HepG2 (cell line): ENCODE data around the gene MNAT1. TPM values are rescaled to one million over a fixed set of nuclear protein-coding genes. Genes with fewer than 3 reads are reported as not detected.

Source experiments
- BORCS8-MEF2B ChIP-seq: sonication (generic); formaldehyde crosslinking; IDR thresholded peaks from 2 replicates; pipeline ENCODE4 v1.8.0; 2022; ENCODE audit warnings: mild to moderate bottlenecking, missing genetic modification reagents
- DNMT3B ChIP-seq: conservative IDR thresholded peaks from 2 replicates; pipeline ENCODE4 v1.6.1; 2016; ENCODE audit warnings: missing biosample characterization, control low read depth
- GABPB1 ChIP-seq: IDR thresholded peaks from 2 replicates; pipeline ENCODE4 v1.6.1; 2016; ENCODE audit warnings: mild to moderate bottlenecking, missing genetic modification reagents, moderate library complexity, missing compliant biosample characterization
- HNRNPL ChIP-seq: fragments of 200-400 bp; formaldehyde crosslinking; IDR thresholded peaks from 2 replicates; pipeline ENCODE4 v1.6.1; 2017; ENCODE audit warnings: mild to moderate bottlenecking, low read depth, low read length
- KLF16 ChIP-seq, 2 experiments: sonication (generic) in 1 of 2; formaldehyde crosslinking in 1 of 2; IDR thresholded peaks; 2 replicates each; pipeline versions ENCODE4 v1.6.1 to v1.8.0; 2016 to 2023; ENCODE audit warnings: missing genetic modification reagents in 2 of 2, missing compliant biosample characterization in 1 of 2
- NCOA1 ChIP-seq: sonication (generic); formaldehyde crosslinking; IDR thresholded peaks from 2 replicates; pipeline ENCODE4 v1.9.0; 2021; ENCODE audit warnings: missing genetic modification reagents
- NFE2L2 ChIP-seq: fragments of 150-350 bp; IDR thresholded peaks from 2 replicates; pipeline ENCODE4 v1.6.1; 2014; ENCODE audit warnings: low read length
- NFKB2 ChIP-seq: sonication (generic); formaldehyde crosslinking; IDR thresholded peaks from 2 replicates; pipeline ENCODE4 v1.4.0; 2020; ENCODE audit warnings: missing genetic modification reagents, borderline replicate concordance
- NFRKB ChIP-seq: fragments of 450-650 bp; IDR thresholded peaks from 2 replicates; pipeline ENCODE4 v1.6.1; 2017
- NFYB ChIP-seq: sonication (generic); formaldehyde crosslinking; IDR thresholded peaks from 2 replicates; pipeline ENCODE4 v1.4.0; 2020; ENCODE audit warnings: missing genetic modification reagents
- NR2F1 ChIP-seq, 2 experiments: fragments of 450-650 bp in 1 of 2; formaldehyde crosslinking in 1 of 2; IDR thresholded peaks; 2 replicates each; pipeline versions ENCODE4 v1.5.0 to v1.6.1; 2016 to 2020; ENCODE audit warnings: mild to moderate bottlenecking in 1 of 2, missing compliant biosample characterization in 1 of 2, missing genetic modification reagents in 1 of 2, moderate library complexity in 1 of 2
- ZFP36L1 ChIP-seq: sonication (generic); formaldehyde crosslinking; IDR thresholded peaks from 2 replicates; pipeline ENCODE4 v1.8.0; 2022; ENCODE audit warnings: mild to moderate bottlenecking, missing genetic modification reagents, moderate library complexity
- ZNF263 ChIP-seq: sonication (generic); formaldehyde crosslinking; IDR thresholded peaks from 2 replicates; pipeline ENCODE4 v1.4.0; 2020; ENCODE audit warnings: missing genetic modification reagents
- ZNF431 ChIP-seq: sonication (generic); formaldehyde crosslinking; IDR thresholded peaks from 2 replicates; pipeline ENCODE4 v1.9.0; 2022; ENCODE audit warnings: missing genetic modification reagents, low read depth, mild to moderate bottlenecking, borderline replicate concordance
- ZNF772 ChIP-seq: sonication (generic); formaldehyde crosslinking; IDR thresholded peaks from 2 replicates; pipeline ENCODE4 v1.5.0; 2020; ENCODE audit warnings: mild to moderate bottlenecking, missing genetic modification reagents
- polyA plus RNA-seq, 8 experiments: library from polyadenylated mRNA; depleted of rRNA in 3 of 8; stranded (reverse) in 7 of 8; unstranded in 1 of 8; fragments of >200 nt; fragmentation: Illumina TruSeq in 4 of 8; extraction: Trizol in 4 of 8; gene quantifications; 2 replicates each; pipeline versions ENCODE4 v1.2.1 to v1.2.3, GENCODE V29; 2011 to 2016; ENCODE audit warnings: low read depth in 4 of 8, missing spikeins in 1 of 8, mixed read lengths in 1 of 8; ENCODE audit not compliant: insufficient read depth in 1 of 8
- total RNA-seq, 5 experiments: library from RNA; depleted of rRNA; stranded (reverse); fragments of >200 nt; fragmentation: Illumina TruSeq; extraction: Trizol; gene quantifications; 2 replicates each; pipeline ENCODE4 v1.2.3, GENCODE V29; 2016; ENCODE audit warnings: low read depth in 1 of 5
- TF ChIP-seq, protein P1 (sequence below): sonication (generic); formaldehyde crosslinking; IDR thresholded peaks from 2 replicates; pipeline ENCODE4 v1.4.0; 2020; ENCODE audit warnings: missing genetic modification reagents
- TF ChIP-seq, protein P2 (sequence below): IDR thresholded peaks from 2 replicates; pipeline ENCODE4 v1.6.1; 2016; ENCODE audit warnings: missing compliant biosample characterization, missing genetic modification reagents, borderline replicate concordance
- TF ChIP-seq, protein P3 (sequence below): IDR thresholded peaks from 2 replicates; pipeline ENCODE4 v1.4.0; 2020; ENCODE audit warnings: mild to moderate bottlenecking, missing genetic modification reagents
- TF ChIP-seq, protein P4 (sequence below): sonication (generic); formaldehyde crosslinking; IDR thresholded peaks from 2 replicates; pipeline ENCODE4 v1.8.1; 2023; ENCODE audit warnings: mild to moderate bottlenecking, missing genetic modification reagents

The MNAT1 gene
- total and polyA plus RNA-seq, 2 of the 13 experiments (the other 11 are each of a cell fraction or from before 2014, with no cell fraction given) = 49.2 to 94.8 TPM

DNA sequence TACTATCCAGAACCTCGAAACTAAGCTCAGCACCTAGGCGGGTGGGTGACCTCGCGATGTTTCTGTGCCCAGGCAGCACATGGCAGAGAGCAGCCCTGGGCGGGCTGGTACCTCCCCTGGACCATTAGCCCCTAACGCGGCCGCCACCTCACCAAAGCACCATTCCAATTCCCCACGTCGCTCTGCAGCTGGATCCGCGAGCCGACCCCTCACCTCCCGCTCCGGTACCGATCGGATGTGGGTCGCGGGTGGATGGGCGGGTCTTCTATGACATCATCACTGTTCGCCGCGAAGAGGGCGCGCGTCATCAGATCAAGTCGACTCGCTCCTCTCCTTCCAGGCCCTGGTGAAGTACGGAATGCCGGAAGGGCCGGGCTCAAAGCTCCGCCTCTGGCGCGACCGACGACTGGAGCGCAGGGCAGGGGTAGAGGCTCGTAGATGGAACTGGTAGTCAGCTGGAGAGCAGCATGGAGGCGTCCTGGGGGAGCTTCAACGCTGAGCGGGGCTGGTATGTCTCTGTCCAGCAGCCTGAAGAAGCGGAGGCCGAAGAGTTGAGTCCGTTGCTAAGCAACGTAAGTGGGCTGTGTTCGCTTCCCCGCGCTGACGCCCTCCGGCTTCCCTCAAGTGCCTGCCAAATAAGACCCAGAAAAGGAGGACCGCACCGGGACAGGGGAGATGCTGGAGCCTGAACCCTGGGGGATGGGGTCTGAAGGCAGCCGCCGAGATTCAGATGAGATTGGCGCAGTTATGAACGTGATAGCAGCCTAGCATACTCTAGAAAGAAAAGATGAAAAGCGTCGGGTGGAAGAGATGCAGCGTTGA, 246.5 kb downstream of the MNAT1 start, which contains the start of the genes SLC38A6 and TRMT5 (continued):
- TF ChIP-seq ZNF431 (CRISPR knock-in tag) (0 out of 2 replicates have a peak, but pooled peaks have one; percentile 42), NFKB2 (CRISPR knock-in tag) (peak; percentile 36; the same call in 1 of the 2 replicates), NCOA1 (CRISPR knock-in tag) (no peak), ZFP36L1 (CRISPR knock-in tag) (0 out of 2 replicates have a peak, but pooled peaks have one; percentile 52), GABPB1 (peak; percentile 91), BORCS8-MEF2B (peak; percentile 79), NR2F1 (CRISPR knock-in tag; IDR thresholded peaks at IDR 0.05) (peak; percentile 17 to 37; a peak in 1 of 4 replicates), NFE2L2 (no peak), HNRNPL (peak; percentile 67; the same call in 1 of the 2 replicates), NFRKB (no peak), NFYB (peak; percentile 13; the same call in 1 of the 2 replicates), KLF16 (CRISPR knock-in tag; IDR thresholded peaks at IDR 0.05) (peak; percentile 62 to 69; a peak in 1 of 4 replicates), ZNF772 (peak; percentile 85; the same call in 1 of the 2 replicates), ZNF263 (CRISPR knock-in tag) (peak; percentile 34; the same call in 1 of the 2 replicates), DNMT3B (CRISPR knock-in tag) (0 out of 2 replicates have a peak, but pooled peaks have one; percentile 40)
- TF ChIP-seq, protein P1, sequence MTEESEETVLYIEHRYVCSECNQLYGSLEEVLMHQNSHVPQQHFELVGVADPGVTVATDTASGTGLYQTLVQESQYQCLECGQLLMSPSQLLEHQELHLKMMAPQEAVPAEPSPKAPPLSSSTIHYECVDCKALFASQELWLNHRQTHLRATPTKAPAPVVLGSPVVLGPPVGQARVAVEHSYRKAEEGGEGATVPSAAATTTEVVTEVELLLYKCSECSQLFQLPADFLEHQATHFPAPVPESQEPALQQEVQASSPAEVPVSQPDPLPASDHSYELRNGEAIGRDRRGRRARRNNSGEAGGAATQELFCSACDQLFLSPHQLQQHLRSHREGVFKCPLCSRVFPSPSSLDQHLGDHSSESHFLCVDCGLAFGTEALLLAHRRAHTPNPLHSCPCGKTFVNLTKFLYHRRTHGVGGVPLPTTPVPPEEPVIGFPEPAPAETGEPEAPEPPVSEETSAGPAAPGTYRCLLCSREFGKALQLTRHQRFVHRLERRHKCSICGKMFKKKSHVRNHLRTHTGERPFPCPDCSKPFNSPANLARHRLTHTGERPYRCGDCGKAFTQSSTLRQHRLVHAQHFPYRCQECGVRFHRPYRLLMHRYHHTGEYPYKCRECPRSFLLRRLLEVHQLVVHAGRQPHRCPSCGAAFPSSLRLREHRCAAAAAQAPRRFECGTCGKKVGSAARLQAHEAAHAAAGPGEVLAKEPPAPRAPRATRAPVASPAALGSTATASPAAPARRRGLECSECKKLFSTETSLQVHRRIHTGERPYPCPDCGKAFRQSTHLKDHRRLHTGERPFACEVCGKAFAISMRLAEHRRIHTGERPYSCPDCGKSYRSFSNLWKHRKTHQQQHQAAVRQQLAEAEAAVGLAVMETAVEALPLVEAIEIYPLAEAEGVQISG = peak; percentile 85
- TF ChIP-seq, protein P2, sequence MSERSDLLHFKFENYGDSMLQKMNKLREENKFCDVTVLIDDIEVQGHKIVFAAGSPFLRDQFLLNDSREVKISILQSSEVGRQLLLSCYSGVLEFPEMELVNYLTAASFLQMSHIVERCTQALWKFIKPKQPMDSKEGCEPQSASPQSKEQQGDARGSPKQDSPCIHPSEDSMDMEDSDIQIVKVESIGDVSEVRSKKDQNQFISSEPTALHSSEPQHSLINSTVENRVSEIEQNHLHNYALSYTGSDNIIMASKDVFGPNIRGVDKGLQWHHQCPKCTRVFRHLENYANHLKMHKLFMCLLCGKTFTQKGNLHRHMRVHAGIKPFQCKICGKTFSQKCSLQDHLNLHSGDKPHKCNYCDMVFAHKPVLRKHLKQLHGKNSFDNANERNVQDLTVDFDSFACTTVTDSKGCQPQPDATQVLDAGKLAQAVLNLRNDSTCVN (CRISPR knock-in tag) = peak; percentile 77
- TF ChIP-seq, protein P3, sequence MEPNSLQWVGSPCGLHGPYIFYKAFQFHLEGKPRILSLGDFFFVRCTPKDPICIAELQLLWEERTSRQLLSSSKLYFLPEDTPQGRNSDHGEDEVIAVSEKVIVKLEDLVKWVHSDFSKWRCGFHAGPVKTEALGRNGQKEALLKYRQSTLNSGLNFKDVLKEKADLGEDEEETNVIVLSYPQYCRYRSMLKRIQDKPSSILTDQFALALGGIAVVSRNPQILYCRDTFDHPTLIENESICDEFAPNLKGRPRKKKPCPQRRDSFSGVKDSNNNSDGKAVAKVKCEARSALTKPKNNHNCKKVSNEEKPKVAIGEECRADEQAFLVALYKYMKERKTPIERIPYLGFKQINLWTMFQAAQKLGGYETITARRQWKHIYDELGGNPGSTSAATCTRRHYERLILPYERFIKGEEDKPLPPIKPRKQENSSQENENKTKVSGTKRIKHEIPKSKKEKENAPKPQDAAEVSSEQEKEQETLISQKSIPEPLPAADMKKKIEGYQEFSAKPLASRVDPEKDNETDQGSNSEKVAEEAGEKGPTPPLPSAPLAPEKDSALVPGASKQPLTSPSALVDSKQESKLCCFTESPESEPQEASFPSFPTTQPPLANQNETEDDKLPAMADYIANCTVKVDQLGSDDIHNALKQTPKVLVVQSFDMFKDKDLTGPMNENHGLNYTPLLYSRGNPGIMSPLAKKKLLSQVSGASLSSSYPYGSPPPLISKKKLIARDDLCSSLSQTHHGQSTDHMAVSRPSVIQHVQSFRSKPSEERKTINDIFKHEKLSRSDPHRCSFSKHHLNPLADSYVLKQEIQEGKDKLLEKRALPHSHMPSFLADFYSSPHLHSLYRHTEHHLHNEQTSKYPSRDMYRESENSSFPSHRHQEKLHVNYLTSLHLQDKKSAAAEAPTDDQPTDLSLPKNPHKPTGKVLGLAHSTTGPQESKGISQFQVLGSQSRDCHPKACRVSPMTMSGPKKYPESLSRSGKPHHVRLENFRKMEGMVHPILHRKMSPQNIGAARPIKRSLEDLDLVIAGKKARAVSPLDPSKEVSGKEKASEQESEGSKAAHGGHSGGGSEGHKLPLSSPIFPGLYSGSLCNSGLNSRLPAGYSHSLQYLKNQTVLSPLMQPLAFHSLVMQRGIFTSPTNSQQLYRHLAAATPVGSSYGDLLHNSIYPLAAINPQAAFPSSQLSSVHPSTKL (CRISPR knock-in tag) = peak; percentile 67
- TF ChIP-seq, protein P4, sequence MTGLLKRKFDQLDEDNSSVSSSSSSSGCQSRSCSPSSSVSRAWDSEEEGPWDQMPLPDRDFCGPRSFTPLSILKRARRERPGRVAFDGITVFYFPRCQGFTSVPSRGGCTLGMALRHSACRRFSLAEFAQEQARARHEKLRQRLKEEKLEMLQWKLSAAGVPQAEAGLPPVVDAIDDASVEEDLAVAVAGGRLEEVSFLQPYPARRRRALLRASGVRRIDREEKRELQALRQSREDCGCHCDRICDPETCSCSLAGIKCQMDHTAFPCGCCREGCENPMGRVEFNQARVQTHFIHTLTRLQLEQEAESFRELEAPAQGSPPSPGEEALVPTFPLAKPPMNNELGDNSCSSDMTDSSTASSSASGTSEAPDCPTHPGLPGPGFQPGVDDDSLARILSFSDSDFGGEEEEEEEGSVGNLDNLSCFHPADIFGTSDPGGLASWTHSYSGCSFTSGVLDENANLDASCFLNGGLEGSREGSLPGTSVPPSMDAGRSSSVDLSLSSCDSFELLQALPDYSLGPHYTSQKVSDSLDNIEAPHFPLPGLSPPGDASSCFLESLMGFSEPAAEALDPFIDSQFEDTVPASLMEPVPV (CRISPR knock-in tag) = peak; percentile 20; the same call in 1 of the 2 replicates
